Colonic mucosa (tissue), 4 donors: ENCODE results near the gene FARP1. TPM values are rescaled to one million over a fixed set of nuclear protein-coding genes. Genes with fewer than 3 reads are reported as not detected.

ENCODE experiments used
- DNase-seq: peaks from one replicate; pipeline ENCODE4 v3.0.0-alpha.2; 2020
- H3K27ac ChIP-seq: fragments of 200-600 bp; one replicate; pipeline ENCODE4 v1.8.0; 2021
- H3K27me3 ChIP-seq: fragments of 200-600 bp; one replicate; pipeline ENCODE4 v1.8.0; 2021
- H3K36me3 ChIP-seq: fragments of 200-600 bp; one replicate; pipeline ENCODE4 v1.8.0; 2021
- H3K4me1 ChIP-seq: fragments of 200-600 bp; one replicate; pipeline ENCODE4 v1.8.0; 2021; ENCODE audit warnings: mild to moderate bottlenecking
- H3K4me3 ChIP-seq: fragments of 200-600 bp; one replicate; pipeline ENCODE4 v1.8.0; 2021
- H3K9ac ChIP-seq, 2 donors: one replicate each; pipeline ENCODE4 v1.7.0; 2013; ENCODE audit warnings: control low read depth in 2 of 2, low read depth in 2 of 2, low read length in 2 of 2
- H3K9me3 ChIP-seq: fragments of 200-600 bp; one replicate; pipeline ENCODE4 v1.8.0; 2021
- intact Hi-C: fragments of 100-400 bp; cut with DNase I; formaldehyde crosslinking; loops from one replicate; pipeline ENCODE4 v1.14.1; 2022
- total RNA-seq, 2 donors: library from RNA; stranded (reverse); fragmentation: NEBNext Ultra II Directional in 1 of 2; extraction: Animal tissue kit (Norgen Biotek cat#: 25700) in 1 of 2; gene quantifications; one replicate each; pipeline ENCODE4 v1.2.1, GENCODE V29; 2021
- TF ChIP-seq, protein P1 (sequence below): fragments of 200-600 bp; IDR thresholded peaks from one replicate; pipeline ENCODE4 v1.8.0; 2022; ENCODE audit warnings: antibody characterized with exemption, mild to moderate bottlenecking
- donor health status: healthy.
- donor health status: DM: no; HTN: no; CAD: no.
- donor health status: DM: no; HTN: no; CAD: no.

Gene FARP1
- total RNA-seq, 2 donors from 2014 or later = 39.1 to 53.5 TPM

DNA sequence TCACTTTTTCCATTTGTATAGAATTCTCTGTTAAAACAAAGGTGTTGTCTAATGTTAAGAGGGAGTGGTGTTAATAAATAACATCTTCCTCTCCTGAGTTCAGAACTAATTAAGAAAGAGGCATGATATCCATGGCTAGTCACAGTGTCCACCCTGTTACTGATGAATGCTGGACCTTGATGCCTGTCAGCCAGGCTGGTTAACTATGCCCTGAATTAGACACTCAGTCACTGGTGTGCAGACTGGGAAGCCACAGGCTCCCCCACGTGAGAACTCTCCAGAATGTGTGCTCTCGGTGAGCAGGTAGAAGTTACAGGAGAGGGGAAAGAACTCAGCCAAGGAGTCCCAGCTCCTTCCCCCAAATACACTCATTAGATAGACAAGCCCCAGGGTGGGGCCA lies 90.2 kb downstream of the FARP1 start:
- H3K36me3 ChIP-seq = no peaks in the 10 kb centered on the region
- H3K9me3 ChIP-seq = no peaks in the 10 kb centered on the region
- no peak overlapping the region for H3K9ac ChIP-seq
- no peak overlapping the region for H3K27ac ChIP-seq
- no peak overlapping the region for H3K4me3 ChIP-seq
- intact Hi-C loops = no loop called here
- no peak for DNase-seq
- TF ChIP-seq, protein P1, sequence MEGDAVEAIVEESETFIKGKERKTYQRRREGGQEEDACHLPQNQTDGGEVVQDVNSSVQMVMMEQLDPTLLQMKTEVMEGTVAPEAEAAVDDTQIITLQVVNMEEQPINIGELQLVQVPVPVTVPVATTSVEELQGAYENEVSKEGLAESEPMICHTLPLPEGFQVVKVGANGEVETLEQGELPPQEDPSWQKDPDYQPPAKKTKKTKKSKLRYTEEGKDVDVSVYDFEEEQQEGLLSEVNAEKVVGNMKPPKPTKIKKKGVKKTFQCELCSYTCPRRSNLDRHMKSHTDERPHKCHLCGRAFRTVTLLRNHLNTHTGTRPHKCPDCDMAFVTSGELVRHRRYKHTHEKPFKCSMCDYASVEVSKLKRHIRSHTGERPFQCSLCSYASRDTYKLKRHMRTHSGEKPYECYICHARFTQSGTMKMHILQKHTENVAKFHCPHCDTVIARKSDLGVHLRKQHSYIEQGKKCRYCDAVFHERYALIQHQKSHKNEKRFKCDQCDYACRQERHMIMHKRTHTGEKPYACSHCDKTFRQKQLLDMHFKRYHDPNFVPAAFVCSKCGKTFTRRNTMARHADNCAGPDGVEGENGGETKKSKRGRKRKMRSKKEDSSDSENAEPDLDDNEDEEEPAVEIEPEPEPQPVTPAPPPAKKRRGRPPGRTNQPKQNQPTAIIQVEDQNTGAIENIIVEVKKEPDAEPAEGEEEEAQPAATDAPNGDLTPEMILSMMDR = no peak
- no peaks in the 10 kb centered on the region for H3K27me3 ChIP-seq
- no peaks in the 10 kb centered on the region for H3K4me1 ChIP-seq

DNA sequence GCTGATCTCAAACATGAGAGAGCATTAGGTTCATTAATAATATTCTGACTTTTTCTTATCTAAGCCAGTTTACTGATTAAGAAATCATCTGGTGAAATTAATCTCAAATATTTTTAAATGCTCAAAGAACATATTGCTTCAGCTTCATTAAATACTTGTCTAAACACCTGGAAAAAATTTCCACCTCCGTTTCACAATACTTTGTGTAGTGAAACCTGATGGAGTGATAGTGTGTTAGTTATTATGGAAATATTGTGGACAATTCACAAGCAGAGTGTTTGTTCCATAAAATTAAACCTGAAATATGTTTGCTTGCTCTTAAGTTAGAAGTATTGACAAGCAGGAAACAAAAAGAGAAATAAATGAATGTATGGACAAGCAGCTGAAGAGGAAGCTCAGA lies 91.5 kb downstream of the FARP1 start:
- no peak overlapping the region for H3K27ac ChIP-seq
- H3K9me3 ChIP-seq = no peaks in the 10 kb centered on the region
- H3K4me1 ChIP-seq = no peaks in the 10 kb centered on the region
- no peaks in the 10 kb centered on the region for H3K36me3 ChIP-seq
- H3K4me3 ChIP-seq = no peak overlapping the region
- H3K27me3 ChIP-seq = no peaks in the 10 kb centered on the region
- no peak overlapping the region for H3K9ac ChIP-seq
- DNase-seq = no peak
- intact Hi-C loops = no loop called here
- TF ChIP-seq, protein P1 = no peak

GRCh38 chr13:98236197-98236596 lies 93.3 kb downstream of the FARP1 start:
- intact Hi-C loops = no loop called here
- Histone ChIP-seq H3K4me3 (no peak overlapping the region), H3K27me3 (no peaks in the 10 kb centered on the region), H3K36me3 (no peaks in the 10 kb centered on the region), H3K9me3 (no peaks in the 10 kb centered on the region), H3K9ac (no peak overlapping the region), H3K4me1 (no peaks in the 10 kb centered on the region), H3K27ac (no peak overlapping the region)
- no peak for DNase-seq
- TF ChIP-seq, protein P1 = no peak

DNA sequence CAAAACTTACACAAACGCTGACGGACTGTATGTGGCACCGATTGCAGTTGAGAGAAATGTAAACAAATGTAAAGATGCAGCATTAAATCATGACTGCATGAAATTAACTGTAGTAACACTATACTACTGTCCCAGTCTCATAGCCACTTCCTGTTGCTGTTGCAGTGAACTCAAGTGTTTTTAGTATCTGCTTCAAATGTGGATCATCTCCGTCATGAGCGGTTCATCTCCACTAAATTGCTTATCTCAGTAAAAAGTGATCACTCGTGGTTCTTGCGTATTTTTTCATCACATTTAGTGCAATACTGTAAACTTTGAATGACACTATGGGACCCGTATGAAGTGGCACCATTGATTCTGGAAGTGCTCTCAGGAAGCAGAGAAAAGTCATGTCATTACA lies 94.4 kb downstream of the FARP1 start:
- H3K27ac ChIP-seq = no peak overlapping the region
- no peak overlapping the region for H3K4me3 ChIP-seq
- H3K27me3 ChIP-seq = no peaks in the 10 kb centered on the region
- TF ChIP-seq, protein P1 = no peak
- no peak overlapping the region for H3K9ac ChIP-seq
- no peaks in the 10 kb centered on the region for H3K4me1 ChIP-seq
- H3K9me3 ChIP-seq = no peaks in the 10 kb centered on the region
- no peak for DNase-seq
- intact Hi-C loops = no loop called here
- no peaks in the 10 kb centered on the region for H3K36me3 ChIP-seq

GRCh38 chr13:98239162-98240076 lies 96.5 kb downstream of the FARP1 start:
- no peak overlapping the region for H3K9ac ChIP-seq

More at GRCh38 chr13:98239162-98240076, 96.5 kb downstream of the FARP1 start:
- Histone ChIP-seq H3K4me3 (no peak overlapping the region), H3K27ac (no peak overlapping the region), H3K27me3 (no peaks in the 10 kb centered on the region), H3K9me3 (no peaks in the 10 kb centered on the region), H3K4me1 (no peaks in the 10 kb centered on the region), H3K36me3 (no peaks in the 10 kb centered on the region)
- TF ChIP-seq, protein P1 = no peak
- DNase-seq = no peak
- intact Hi-C loops = no loop called here
